ENCODE measurements around the gene JAK2.
"Not testable (repeated sequence)": the region's sequence is repeated elsewhere in the genome, so short reads cannot be mapped to it uniquely, and the experiment has no call there.

JAK2 gene

DNA sequence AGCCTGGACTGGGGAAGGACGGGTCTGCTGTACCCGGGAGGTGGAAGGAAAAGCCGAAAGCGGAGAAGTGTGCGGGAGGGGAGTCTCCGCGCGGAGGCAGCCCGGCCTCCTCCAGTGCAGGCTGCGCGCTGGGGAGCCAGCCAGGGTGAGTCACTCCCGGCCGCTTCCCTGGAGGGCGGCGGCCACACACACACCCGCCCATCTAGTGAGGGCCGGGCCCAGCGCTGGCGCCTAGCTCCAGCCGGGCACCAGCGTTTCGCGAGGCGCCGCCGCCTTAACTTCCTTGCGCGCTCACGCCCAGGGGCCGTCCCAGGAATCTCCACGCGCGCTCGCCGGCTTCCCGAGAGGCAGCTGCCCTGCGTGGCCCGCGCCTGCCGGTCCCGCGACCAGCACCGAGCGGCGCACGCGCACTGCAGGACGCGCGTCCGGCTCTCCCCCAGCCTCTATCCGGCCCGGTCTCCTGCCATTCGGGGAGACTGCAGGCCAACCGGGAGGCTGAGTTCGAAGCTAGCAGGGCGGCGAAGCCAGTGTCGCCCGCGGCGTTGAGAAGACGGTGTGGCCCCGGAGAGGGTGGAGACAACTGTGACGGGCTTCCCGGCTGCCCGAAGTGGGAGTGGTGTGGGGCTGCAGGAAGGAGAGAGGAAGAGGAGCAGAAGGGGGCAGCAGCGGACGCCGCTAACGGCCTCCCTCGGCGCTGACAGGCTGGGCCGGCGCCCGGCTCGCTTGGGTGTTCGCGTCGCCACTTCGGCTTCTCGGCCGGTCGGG, at the start of gene JAK2:
JAK2 (plus strand) TSS at position 652 of the 765 bp plus-strand sequence. CDS start 36,716 bp downstream, outside the sequence.
- peak; percentile 95 for DNase-seq

- DNase-seq = no peak
These were observed 48.8 kb upstream of the JAK2 start for GRCh38 chr9:4936277-4936676.

DNA sequence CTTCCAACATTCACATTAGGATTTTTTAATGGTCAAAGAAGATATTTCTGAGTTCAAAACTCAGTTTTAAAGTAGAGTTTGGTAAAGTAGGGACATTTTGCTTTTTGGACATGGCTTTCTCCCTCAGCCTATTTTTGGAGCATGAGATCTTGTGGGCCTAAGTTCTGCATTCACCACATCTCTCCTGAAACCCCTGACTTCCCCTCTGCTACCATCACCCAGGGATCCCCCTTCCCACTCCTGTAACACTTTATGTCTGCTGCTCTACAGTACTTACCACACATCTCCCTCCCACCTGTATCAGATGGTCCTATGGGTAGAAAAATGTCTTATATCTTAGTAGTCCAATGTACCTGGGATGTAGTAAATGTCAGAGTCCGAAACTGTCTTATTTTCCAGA, 48.2 kb upstream of the JAK2 start:
- no peak for DNase-seq

- DNase-seq = no peak
These were observed 47.6 kb upstream of the JAK2 start for GRCh38 chr9:4937446-4937845.

DNA sequence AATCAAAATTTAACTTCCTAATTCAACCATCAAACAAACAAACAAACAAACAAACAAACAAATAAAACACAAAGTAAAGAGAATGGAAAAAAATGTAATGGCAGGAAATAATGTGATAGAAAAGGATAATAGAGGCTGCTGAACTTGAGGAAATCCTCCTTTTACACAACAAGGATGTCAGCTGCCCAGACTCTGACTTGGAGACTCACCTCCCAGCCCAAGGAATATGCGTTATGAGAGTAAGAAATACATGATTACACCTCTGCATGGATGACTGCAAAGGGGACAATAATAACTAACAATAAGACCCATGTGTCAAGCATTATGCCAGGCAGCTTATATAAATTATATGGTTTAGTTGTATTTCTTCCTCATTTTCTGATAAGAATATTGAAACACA, 46.6 kb upstream of the JAK2 start:
- DNase-seq = no peak

- DNase-seq = no peak
These were observed 45.9 kb upstream of the JAK2 start for GRCh38 chr9:4939118-4939561.

DNA sequence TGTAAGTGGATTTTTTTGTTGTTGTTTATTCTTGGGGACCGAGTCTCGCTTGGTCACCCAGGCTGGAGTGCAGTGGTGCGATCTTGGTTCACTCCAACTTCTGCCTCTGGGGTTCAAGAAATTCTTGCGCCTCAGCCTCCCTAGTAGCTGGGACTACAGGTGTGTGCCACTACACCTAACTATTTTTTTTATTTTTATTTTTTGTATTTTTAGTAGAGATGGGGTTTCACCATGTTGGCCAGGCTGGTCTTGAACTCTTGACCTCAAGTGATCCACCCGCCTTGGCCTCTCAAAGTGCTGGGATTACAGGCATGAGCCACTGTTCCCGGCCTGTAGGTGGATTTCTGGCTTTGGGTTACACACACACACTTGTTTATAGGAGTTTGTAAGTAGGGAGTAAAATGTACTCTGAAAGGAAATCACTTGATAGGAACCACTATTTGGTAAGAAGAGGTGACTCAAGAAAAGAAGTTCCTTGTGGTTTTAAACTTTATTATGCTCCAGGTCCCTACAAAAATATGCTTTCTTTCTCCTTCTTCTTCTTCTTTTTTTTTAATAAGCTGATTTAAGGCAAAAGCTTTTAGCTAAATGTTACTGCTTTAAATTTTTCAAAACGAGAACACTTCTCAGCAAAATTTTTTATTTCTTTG, 42.9 kb upstream of the JAK2 start:
- DNase-seq = peak; percentile 15

- no peak for DNase-seq
These were observed 41.7 kb upstream of the JAK2 start for GRCh38 chr9:4943346-4943745.

DNA sequence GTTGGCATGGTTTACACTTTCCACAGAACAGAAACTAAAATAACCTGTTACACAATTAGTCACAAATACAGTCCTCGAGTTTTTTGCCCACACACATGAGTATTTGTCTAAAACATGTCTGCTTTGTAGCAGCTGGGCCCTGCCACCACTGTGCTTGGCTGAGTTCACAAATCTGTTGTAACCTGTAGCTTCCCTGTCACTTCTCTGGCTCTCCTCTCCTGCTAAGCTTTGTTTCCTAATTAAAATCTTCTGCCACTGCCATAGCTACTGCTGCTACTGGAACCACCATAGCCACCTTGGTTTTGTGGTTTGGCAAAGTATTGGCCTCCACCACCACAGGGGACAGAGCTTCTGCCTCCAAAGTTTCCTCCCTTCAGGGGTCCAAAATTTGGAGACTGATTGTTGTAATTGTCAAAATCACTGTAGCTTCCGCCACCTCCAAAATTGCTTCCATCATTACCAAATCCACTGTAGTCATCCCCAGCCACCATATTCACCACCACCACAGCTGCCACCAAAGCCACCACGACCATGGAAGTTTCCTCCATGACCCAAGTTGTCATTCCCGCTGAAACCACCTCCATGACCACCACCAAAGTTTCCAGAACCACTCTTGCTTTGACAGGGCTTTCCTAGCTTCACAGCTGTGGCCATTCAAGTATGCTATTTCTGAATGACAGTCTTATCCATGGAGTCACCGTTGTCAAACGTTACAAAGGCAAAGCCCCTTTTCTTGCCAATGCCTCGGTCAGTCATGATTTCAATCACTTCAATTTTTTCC, 40.5 kb upstream of the JAK2 start:
- DNase-seq = not testable (repeated sequence)

DNA sequence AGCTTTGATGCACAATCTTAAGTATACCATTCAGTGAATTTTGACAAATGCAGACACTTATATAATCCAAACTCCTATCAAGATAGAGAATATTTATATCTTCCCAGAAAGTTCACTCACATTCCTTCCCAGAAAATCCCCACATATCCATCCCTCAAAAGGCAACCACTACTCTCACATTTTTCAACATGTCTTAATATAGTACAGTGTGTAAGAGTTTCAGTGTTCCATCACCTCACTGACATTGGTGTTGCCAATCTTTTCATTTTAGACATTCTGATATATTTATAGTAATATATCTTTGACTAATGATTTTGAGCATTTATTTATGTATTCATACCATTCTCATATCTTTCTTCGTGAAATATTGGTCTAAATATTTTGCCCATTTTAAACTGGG, 38.1 kb upstream of the JAK2 start:
- no peak for DNase-seq

DNA sequence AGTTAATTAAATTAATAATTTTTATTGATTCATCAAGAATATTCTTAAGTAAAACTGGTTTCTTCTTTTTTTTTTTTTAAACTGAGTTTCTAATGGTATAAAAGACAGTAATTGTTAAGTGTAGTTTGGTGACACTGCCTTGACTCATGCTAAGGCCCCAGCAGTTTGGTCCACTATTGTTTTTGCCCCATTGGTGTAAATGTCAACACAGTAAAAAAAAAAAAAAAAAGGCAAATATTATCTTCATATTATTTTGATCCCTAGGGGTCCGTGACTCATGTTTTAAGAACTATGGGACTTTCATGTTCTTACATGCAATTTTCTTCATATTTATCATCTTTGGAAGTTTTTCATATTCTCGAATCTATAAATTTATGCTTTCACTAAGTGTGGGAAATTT, 29.2 kb upstream of the JAK2 start:
- DNase-seq = peak; percentile 35

DNA sequence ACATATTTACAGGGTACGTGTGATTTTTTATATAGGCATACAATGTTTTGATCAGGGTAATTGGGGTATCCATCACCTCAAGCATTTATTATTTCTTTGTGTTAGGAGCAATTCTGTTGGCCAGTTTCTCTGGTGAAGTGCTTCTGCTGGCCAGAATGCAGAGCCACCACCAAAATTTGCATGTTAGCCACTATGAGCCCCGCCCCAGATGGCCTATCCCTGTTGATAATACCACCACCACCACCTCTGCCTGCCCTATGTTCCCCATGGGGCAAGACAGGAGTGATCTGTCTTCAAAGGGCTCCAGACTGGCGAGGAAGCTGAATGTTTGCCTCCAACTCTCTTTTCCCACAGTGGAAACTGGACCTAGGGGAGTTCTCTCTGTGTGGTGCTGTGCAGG, 26.0 kb upstream of the JAK2 start:
- no peak for DNase-seq

DNA sequence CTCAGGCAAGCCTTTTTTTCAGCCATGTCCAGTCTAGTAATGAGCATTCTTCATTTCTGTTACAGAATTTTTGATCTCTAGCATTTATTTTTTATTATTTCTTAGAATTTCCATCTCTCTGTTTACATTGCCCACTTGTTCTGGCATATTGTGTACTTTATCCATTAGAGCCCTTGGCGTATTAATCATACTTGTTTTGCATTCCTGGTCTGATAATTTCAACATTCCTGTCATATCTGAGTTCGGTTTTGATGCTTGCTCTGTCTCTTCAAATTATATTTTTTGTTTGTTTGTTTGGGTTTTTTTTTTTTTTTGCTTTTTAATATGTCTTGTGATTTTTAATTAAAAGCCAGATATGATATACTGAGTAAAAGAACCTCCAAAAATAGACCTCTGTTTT, 23.0 kb upstream of the JAK2 start:
- no peak for DNase-seq

GRCh38 chr9:4964540-4964939, 20.5 kb upstream of the JAK2 start:
- DNase-seq = no peak

DNA sequence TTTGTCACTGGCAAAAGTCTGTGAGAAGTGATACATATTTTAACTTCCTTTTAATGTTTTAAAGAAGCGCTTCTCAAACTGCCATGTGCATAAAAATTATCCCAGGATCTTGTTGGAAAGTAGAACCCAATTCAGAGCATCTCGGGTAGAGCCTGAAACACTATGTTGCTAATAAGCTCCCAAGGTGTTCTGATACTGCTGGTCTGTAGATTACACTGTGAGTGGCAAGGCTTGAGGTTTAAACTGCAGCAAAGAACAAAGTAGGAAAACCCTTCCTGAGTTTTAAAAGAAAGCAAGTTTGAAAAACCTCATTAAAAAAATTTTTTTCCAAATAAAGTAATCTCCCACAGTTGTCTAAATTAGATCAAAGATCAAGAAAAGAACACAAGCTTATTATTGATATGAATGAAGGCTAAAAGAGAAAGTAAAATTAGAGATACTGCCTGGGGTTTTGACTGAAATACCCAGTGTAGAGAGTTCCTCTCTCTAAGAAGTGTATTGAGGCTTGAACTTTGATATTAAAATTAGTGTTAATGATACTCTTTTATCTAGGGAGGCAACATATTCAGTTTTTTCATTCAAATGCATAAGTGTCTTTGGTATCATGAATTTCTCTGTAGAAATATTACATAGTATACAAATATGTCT, 19.8 kb upstream of the JAK2 start:
- DNase-seq = no peak

GRCh38 chr9:4967523-4967922, 17.5 kb upstream of the JAK2 start:
- peak; percentile 79 for DNase-seq

GRCh38 chr9:4969130-4969529, 15.9 kb upstream of the JAK2 start:
- DNase-seq = no peak

DNA sequence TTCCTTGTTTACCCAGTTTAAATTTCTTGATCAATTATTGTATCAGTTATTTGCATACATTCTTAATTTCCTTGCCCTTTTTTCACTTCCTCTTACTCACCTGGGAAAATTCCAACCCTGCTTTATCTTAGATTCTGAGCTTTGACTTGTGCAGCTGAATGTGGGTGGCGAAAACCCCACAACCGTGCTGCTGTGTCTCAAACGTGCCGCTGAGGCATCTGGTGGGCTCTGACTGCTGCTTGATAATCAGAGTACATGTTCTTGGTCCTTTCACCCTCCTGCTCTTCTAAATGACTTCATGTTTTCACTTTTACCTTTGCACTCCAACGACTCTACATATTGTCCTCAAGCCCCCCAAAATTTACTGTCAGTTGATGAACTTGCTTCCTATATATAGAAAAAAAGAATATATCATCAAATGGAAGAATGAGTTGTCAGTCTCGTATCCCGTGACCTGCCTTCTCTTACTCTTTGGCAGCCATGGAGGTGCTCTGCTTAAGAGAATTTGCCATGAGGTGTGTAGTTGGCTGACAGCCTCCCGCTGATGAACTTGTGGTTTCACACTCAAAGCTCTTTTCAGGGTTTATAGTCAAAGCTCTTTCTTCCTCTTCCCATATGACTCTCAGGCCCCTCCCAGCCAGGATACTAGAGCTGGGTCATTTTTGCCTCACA, 14.0 kb upstream of the JAK2 start:
- no peak for DNase-seq

DNA sequence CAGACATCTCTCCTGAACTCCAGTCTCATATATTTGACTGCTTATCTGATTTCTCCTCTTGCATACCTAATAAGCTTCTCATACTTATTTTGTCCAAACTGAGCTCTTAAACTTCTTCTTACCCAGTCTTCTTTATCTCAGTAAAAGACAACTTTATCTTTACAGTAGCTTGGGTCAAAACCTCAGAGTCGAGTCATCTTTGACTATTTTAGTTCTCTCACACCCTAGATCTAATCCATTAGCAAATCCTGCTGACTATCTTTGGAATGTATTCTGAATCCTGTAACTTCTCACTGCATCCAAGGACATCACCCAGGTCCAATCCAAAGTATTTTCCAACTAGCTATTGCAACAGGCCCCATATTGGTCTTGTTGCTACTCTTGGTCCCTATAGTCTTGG, 11.8 kb upstream of the JAK2 start:
- peak; percentile 59 for DNase-seq

GRCh38 chr9:4973902-4974301, 11.2 kb upstream of the JAK2 start:
- DNase-seq = no peak

DNA sequence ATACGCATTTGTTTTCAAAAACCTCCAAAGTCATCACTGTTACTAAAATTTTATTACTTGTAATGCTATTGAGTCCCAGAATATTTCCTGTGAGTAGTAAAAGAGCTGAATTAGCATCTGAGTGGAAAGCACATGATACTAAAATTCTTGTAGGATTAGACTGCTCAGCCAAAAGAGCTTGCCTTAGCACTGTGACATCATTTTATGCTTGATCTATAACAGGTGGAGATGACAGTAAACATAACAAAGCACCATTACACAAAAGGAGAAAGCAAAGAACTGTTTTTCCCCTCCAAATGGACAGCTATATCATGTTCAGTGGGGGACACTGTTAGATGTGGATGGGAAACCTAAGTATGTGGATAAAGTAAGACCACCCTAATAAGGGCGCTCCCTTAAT, 5.8 kb upstream of the JAK2 start:
- DNase-seq = peak; percentile 32

- peak; percentile 23 for DNase-seq
These were observed 4.9 kb upstream of the JAK2 start for GRCh38 chr9:4980086-4980727.
